ENCODE results near the gene CPZ.

GRCh38 chr4:8664031-8664805 lies 71.7 kb downstream of the CPZ start:
- TF ChIP-seq, protein P1, sequence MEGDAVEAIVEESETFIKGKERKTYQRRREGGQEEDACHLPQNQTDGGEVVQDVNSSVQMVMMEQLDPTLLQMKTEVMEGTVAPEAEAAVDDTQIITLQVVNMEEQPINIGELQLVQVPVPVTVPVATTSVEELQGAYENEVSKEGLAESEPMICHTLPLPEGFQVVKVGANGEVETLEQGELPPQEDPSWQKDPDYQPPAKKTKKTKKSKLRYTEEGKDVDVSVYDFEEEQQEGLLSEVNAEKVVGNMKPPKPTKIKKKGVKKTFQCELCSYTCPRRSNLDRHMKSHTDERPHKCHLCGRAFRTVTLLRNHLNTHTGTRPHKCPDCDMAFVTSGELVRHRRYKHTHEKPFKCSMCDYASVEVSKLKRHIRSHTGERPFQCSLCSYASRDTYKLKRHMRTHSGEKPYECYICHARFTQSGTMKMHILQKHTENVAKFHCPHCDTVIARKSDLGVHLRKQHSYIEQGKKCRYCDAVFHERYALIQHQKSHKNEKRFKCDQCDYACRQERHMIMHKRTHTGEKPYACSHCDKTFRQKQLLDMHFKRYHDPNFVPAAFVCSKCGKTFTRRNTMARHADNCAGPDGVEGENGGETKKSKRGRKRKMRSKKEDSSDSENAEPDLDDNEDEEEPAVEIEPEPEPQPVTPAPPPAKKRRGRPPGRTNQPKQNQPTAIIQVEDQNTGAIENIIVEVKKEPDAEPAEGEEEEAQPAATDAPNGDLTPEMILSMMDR (IDR thresholded peaks at IDR 0.05 in 8 of 11, conservative IDR thresholded peaks at IDR 0.05 in 3 of 11) = no peak
- TF ChIP-seq POLR2AphosphoS5 (IDR thresholded peaks at IDR 0.05) = no peak
